Stimulated activated CD4-positive, alpha-beta T cell treated with anti-CD3 and anti-CD28 coated beads, Interleukin-1b, Interleukin-23, amount 100 ng/mL, for 1 hour (primary cell): ENCODE results near the gene ATP6V1G3.
"Not testable (repeated sequence)": the region's sequence is repeated elsewhere in the genome, so short reads cannot be mapped to it uniquely, and the experiment has no call there.

ENCODE experiments used
- DNase-seq, 2 donors: peaks; one replicate each; pipeline ENCODE4 v3.0.0-alpha.2; 2020; ENCODE audit warnings: low read depth in 2 of 2

The ATP6V1G3 gene

GRCh38 chr1:198496216-198497143 is 44.0 kb downstream of the ATP6V1G3 start:
- DNase-seq, result no peak

- DNase-seq, result no peak
These were observed 44.8 kb downstream of the ATP6V1G3 start for GRCh38 chr1:198495631-198496030.

- DNase-seq, result no peak
These were observed 45.8 kb downstream of the ATP6V1G3 start for GRCh38 chr1:198494658-198495103.

- DNase-seq, result no peak
These were observed 46.3 kb downstream of the ATP6V1G3 start for GRCh38 chr1:198494139-198494538.

GRCh38 chr1:198493329-198493728 is 47.2 kb downstream of the ATP6V1G3 start:
- DNase-seq, result no peak

- no peak for DNase-seq
These were observed 47.6 kb downstream of the ATP6V1G3 start for GRCh38 chr1:198492872-198493271.

- DNase-seq, result no peak
These were observed 48.9 kb downstream of the ATP6V1G3 start for GRCh38 chr1:198491596-198491995.

GRCh38 chr1:198491028-198491427 is 49.5 kb downstream of the ATP6V1G3 start:
- no peak for DNase-seq

- no peak for DNase-seq
These were observed 50.3 kb downstream of the ATP6V1G3 start for GRCh38 chr1:198490224-198490623.

GRCh38 chr1:198486903-198487302 is 53.6 kb downstream of the ATP6V1G3 start:
- DNase-seq, result no peak

GRCh38 chr1:198483645-198484044 is 56.8 kb downstream of the ATP6V1G3 start:
- DNase-seq, result no peak

GRCh38 chr1:198483006-198483405 is 57.5 kb downstream of the ATP6V1G3 start:
- DNase-seq, result no peak

- no peak for DNase-seq
These were observed 58.8 kb downstream of the ATP6V1G3 start for GRCh38 chr1:198481661-198482060.

- DNase-seq, result no peak
These were observed 59.6 kb downstream of the ATP6V1G3 start for GRCh38 chr1:198480876-198481275.

GRCh38 chr1:198477354-198477753 is 63.1 kb downstream of the ATP6V1G3 start:
- DNase-seq, result not testable (repeated sequence)
